GM12874 (cell line): ENCODE results near the gene SPOCD1.

ENCODE experiments used
- TF ChIP-seq, protein P1 (sequence below): IDR thresholded peaks from 2 replicates; pipeline ENCODE4 v1.5.1; 2011; ENCODE audit warnings: low read depth, mild to moderate bottlenecking, control low read depth, low read length, moderate library complexity; ENCODE audit not compliant: insufficient read depth

Gene SPOCD1

DNA sequence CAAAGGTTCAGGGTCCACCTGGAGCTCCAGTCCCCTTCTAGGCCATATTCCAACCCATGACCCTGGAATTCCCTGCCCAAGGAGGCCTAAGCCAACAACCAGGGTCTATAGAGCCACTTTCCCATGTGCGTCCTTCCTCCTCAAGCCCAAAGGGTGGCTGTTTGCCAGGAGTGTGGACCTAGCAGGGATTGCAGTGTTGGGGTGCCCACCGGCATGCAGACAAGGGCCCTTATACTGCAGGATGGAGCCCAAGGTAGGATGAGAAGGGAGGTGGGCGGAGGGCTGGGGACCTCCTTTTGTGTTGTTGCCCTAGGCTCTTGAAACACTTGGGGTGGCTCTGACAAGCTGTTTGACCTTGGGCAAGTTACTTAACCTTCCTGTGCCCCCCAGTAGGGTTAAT is 32.0 kb downstream of the SPOCD1 start:
- TF ChIP-seq, protein P1, sequence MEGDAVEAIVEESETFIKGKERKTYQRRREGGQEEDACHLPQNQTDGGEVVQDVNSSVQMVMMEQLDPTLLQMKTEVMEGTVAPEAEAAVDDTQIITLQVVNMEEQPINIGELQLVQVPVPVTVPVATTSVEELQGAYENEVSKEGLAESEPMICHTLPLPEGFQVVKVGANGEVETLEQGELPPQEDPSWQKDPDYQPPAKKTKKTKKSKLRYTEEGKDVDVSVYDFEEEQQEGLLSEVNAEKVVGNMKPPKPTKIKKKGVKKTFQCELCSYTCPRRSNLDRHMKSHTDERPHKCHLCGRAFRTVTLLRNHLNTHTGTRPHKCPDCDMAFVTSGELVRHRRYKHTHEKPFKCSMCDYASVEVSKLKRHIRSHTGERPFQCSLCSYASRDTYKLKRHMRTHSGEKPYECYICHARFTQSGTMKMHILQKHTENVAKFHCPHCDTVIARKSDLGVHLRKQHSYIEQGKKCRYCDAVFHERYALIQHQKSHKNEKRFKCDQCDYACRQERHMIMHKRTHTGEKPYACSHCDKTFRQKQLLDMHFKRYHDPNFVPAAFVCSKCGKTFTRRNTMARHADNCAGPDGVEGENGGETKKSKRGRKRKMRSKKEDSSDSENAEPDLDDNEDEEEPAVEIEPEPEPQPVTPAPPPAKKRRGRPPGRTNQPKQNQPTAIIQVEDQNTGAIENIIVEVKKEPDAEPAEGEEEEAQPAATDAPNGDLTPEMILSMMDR = no peak

DNA sequence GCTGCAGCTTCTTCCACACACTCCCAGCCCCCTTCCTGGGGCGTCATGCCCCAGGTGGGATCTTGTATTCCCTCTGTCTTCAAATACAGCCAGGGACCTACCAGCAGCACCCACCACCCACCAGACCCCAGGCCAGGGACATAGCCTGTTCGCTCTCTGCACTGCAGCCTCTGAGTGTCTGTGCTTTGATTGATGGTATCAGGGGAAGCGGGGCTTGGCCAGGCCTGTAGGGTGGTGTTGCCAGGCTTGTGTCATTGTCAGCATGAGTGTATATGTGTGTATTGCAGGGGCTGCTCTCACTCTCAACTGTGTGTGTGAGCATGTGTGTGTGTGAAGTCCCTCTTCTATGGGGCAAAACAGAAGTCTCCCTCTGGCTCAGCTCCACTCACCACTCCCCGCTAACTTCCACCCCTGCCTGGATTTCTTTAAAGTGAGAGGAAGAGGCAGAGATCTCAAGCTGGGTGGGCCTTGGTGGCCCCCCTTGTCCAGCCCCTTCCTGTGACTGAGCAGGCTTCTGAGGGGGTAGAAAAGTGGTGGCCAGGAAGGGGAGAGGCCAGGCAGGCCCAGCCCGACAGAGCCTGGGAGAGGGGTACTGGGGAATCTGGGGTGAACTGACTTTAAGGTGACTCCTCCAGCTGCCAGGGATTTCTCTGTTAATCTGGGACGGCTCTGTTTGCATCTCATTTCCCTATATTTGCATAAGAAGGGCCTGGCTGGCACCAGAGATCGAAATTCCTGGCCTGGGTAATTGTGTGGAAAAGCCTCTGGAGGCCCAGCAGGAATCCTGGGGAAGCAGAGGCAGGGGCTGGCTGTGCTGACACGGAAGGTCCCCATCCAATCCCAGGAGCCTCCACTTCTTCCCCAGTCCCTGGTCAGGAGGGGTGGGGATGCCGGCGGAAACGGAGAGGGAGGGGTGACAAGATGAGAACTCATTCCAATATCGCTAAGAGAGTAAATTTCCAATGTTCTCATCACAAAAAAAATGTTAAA is 33.1 kb downstream of the SPOCD1 start:
- TF ChIP-seq, protein P1 = no peak

DNA sequence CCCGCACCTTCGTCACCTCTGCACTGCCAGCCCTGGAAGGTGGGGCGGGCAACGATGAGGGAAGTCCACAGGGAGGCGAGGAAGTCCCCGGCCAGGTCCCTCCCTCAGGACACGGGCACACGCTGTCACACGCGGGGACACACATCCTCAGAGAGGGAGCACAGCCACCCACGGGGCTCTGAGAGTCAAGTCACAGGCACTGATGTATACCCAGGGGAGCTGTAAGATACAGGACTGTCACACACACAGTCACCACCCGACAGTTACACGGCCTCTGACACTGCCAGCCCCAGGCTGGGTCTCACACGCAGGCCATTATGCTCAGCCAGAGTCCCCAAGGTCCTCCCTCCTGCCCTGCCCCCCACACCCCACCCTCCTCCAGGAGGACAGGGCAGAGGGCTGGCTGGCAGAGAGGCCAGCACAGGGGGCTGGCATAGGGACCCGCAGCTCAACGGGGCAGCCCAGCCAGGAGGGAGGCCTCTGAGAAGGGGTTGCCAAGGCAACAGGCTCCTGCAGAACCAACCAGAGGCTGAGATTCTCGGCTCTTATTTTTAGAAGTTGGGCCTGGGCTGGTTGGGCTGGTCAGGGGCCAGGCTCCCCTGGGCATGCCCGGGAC is 34.0 kb downstream of the SPOCD1 start:
- TF ChIP-seq, protein P1 = no peak

DNA sequence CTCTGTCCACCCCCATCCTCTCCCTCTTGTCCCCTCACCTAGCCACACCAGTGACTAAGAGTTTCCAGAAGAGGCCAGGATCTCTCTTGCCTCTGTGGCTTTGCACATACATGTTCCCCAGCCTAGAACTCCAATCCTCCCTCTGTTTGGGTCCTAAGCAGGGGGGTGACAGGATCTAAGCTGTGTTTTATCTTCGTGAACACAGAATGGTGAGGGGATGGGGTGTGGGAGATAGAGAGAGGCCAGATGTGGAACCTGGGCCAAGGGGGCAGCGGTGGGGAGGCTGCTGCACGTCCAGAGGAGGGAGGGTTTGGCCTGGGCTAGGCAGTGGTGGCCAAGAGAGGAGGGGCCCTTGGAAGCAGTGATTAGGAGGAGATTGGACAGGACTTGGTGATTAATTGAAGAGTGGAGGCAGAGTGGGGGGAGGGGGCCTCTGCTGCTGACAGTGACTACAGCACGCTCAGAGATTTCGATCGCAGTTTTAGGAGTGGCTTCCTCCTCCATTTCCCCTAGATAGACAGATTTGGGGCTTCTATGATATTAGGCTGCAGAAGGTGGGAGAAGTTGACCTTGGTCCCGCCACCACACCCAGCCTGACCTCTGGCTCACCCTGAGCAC is 34.6 kb downstream of the SPOCD1 start:
- TF ChIP-seq, protein P1 = no peak

DNA sequence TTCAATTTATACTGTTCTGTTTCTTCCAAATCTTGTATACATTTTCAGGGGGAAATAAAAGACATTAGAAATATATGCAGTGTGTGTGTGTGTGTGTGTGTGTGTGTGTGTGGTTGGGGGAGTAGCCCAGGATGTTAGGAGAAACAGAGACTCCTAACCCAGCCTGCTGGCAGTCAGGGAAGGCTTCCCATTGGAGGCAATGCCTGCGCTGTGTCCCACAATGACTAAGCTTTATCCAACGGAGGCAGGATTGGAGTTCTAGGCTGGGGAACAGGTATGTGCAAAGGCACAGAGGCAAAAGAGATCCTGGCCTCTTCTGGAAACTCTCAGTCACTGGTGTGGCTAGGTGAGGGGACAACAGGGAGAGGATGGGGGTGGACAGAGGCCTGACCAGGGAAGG is 35.2 kb downstream of the SPOCD1 start:
- TF ChIP-seq, protein P1 = no peak

DNA sequence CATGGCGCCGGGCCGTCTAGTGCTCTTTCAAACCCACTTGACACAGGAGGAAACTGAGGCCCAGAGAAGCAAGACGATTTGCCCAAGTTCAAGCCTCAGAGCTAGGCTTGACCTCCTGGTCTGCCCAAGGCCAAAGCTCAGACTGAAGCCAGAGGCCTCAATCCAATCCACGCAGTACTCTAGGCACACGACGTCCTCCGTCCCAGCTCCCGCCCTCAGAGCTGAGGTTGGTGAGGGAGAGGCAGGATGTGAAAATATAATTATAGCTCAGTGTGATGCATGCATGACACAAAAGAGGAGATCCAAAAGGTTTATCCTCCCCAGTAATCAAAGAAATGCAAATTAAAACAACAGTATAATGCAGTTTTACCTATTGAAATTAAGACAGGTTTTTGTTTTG is 36.1 kb downstream of the SPOCD1 start:
- TF ChIP-seq, protein P1 = no peak
